Erythroblast (primary cell): ENCODE measurements around the gene SLC23A2.

Experiments used
- GATA1 ChIP-seq: IDR thresholded peaks from 2 replicates; pipeline ENCODE4 v1.6.1; 2011; ENCODE audit warnings: low read depth, mild to moderate bottlenecking, control low read depth, low read length, moderate library complexity
- POLR2A ChIP-seq: IDR thresholded peaks from 2 replicates; pipeline ENCODE4 v1.6.1; 2011; ENCODE audit warnings: mild to moderate bottlenecking, low read length

- TF ChIP-seq POLR2A (no peak), GATA1 (no peak)
These were observed 2.3 kb upstream of the SLC23A2 start for GRCh38 chr20:5003626-5004025.
